ENCODE results near the gene DCDC2. TPM values are rescaled to one million over a fixed set of nuclear protein-coding genes. Genes with fewer than 3 reads are reported as not detected.
A peak's percentile ranks its signal among the peaks of the same experiment; 100 is the strongest.
"Not testable (repeated sequence)": the region's sequence is repeated elsewhere in the genome, so short reads cannot be mapped to it uniquely, and the experiment has no call there.

The DCDC2 gene
- total and polyA plus RNA-seq, 2 experiments from 2014 or later = 0.06 TPM; not detected in 1

- Histone ChIP-seq H3K9me3 (ENCODE audit: low read depth) (no peaks in the 10 kb centered on the region), H3K36me3 (no peaks in the 10 kb centered on the region), H3K4me3 (no peak overlapping the region), H3K4me1 (ENCODE audit: low read depth) (no peaks in the 10 kb centered on the region), H3K27ac (no peak overlapping the region), H3K27me3 (no peaks in the 10 kb centered on the region)
- TF ChIP-seq CTCF (IDR thresholded peaks at IDR 0.05; ENCODE audit: low read depth, low read length) = no peak
- DNase-seq (ENCODE audit: low read depth in 1 of 2, low spot score in 1 of 2) = no peak
Observed at GRCh38 chr6:24240943-24241342, 116.9 kb downstream of the DCDC2 start.

DNA sequence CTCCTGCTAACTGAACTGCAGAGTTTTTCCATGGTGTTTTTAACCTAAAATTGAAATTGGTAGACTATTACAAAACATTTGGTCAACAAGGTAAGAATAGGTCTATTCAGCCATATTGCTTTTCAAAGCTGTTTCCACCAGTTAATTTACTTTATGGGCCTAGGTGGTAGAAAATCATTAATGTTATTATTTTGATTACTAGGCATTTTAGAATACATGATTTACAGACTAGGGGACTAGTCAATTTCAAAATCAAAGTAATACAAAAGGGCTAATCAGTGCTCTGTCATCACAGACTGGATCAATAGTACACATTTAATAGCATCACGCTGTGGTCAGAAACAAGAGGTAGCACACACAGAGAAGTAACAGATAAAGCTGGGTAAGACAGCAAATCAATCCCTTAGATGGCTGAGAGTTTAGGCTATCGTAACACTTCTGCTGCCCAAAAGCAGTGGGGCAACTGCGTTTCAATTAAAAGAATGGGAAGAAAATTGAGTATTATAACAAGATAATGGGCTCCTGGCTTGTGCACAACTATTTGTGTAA is 117.4 kb downstream of the DCDC2 start:
- Histone ChIP-seq H3K9me3 (ENCODE audit: low read depth) (no peaks in the 10 kb centered on the region), H3K4me3 (no peak overlapping the region), H3K4me1 (ENCODE audit: low read depth) (no peaks in the 10 kb centered on the region), H3K27me3 (no peaks in the 10 kb centered on the region), H3K36me3 (no peaks in the 10 kb centered on the region), H3K27ac (no peak overlapping the region)
- TF ChIP-seq CTCF (IDR thresholded peaks at IDR 0.05; ENCODE audit: low read depth, low read length) = no peak
- no peak for DNase-seq (ENCODE audit: low read depth in 1 of 2, low spot score in 1 of 2)

GRCh38 chr6:24238700-24239099 is 119.2 kb downstream of the DCDC2 start:
- H3K27me3 ChIP-seq = no peaks in the 10 kb centered on the region
- TF ChIP-seq CTCF (IDR thresholded peaks at IDR 0.05; ENCODE audit: low read depth, low read length) = no peak
- H3K36me3 ChIP-seq = no peaks in the 10 kb centered on the region
- H3K9me3 ChIP-seq (ENCODE audit: low read depth) = no peaks in the 10 kb centered on the region
- H3K4me1 ChIP-seq (ENCODE audit: low read depth) = no peaks in the 10 kb centered on the region
- no peak overlapping the region for H3K4me3 ChIP-seq
- H3K27ac ChIP-seq = no peak overlapping the region
- no peak for DNase-seq (ENCODE audit: low read depth in 1 of 2, low spot score in 1 of 2)

DNA sequence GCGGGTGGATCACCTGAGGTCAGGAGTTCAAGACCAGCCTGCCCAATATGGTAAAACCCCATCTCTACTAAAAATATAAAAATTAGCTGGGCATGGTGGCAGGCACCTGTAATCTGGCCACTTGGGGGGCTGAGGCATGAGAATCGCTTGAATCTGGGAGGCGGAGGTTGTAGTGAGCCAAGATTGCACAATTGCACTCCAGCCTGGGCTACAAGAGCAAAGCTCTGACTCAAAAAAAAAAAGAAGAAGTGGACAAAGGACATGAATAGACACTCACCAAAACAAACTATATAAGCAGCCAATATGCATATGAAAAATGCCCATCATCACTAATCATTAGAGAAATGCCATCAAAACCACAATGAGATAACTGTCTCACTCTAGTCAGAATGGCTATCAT is 121.1 kb downstream of the DCDC2 start:
- H3K4me3 ChIP-seq; H3K9me3 ChIP-seq (ENCODE audit: low read depth); H3K4me1 ChIP-seq (ENCODE audit: low read depth); H3K27ac ChIP-seq; H3K27me3 ChIP-seq; H3K36me3 ChIP-seq; DNase-seq (ENCODE audit: low read depth in 1 of 2, low spot score in 1 of 2): not testable (repeated sequence)

DNA sequence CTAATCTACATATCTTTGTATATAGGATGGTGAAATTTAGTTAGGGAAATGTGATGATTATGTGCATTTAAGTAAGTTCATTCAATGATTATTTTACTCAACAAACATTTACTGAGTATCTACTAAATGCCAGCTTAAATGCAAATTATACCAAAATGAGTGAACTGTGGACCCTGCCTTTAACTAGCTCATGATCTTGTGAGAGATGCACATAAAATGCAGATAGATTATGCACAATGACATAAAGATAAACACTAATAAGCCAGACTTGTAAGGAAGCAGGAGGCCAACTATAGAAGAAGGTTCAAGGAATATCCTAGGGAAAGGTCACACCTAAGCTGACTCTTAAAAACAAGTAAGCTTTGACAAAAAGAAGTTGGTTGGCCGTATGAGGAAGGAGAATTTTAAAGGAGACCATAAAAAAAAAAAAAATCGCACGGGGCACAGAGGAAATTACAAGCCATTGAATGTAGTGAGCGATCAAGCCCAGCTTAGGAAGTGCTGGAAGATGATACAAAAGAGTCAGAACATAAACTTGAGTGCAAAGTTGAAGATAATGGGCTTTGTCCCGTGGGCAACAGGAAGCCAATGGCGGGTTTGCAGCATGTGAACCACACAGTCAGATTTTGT is 123.9 kb downstream of the DCDC2 start:
- H3K27me3 ChIP-seq = no peaks in the 10 kb centered on the region
- no peak for DNase-seq (ENCODE audit: low read depth in 1 of 2, low spot score in 1 of 2)
- H3K36me3 ChIP-seq = no peaks in the 10 kb centered on the region
- no peak overlapping the region for H3K27ac ChIP-seq
- no peaks in the 10 kb centered on the region for H3K9me3 ChIP-seq (ENCODE audit: low read depth)
- TF ChIP-seq CTCF (IDR thresholded peaks at IDR 0.05; ENCODE audit: low read depth, low read length) = no peak
- H3K4me1 ChIP-seq (ENCODE audit: low read depth) = peaks cover 4% of the 10 kb centered on the region
- H3K4me3 ChIP-seq = no peak overlapping the region

- Histone ChIP-seq H3K36me3 (no peaks in the 10 kb centered on the region), H3K27ac (no peak overlapping the region), H3K27me3 (no peaks in the 10 kb centered on the region), H3K9me3 (ENCODE audit: low read depth) (no peaks in the 10 kb centered on the region), H3K4me3 (no peak overlapping the region), H3K4me1 (ENCODE audit: low read depth) (peaks cover 4% of the 10 kb centered on the region)
- no peak for TF ChIP-seq CTCF (IDR thresholded peaks at IDR 0.05; ENCODE audit: low read depth, low read length)
- DNase-seq (ENCODE audit: low read depth in 1 of 2, low spot score in 1 of 2) = peak in 1 of 2 donors; percentile 8
Observed at GRCh38 chr6:24231438-24231977, 126.4 kb downstream of the DCDC2 start.

All from cardiac muscle cell (in vitro differentiated cells and primary cell).